ENCODE data around the gene SNED1. TPM values are rescaled to one million over a fixed set of nuclear protein-coding genes. Genes with fewer than 3 reads are reported as not detected.
A peak's percentile ranks its signal among the peaks of the same experiment; 100 is the strongest.

Gene SNED1
- total and polyA plus RNA-seq, 8 donors = 2.0 to 106 (median 16.0) TPM

DNA sequence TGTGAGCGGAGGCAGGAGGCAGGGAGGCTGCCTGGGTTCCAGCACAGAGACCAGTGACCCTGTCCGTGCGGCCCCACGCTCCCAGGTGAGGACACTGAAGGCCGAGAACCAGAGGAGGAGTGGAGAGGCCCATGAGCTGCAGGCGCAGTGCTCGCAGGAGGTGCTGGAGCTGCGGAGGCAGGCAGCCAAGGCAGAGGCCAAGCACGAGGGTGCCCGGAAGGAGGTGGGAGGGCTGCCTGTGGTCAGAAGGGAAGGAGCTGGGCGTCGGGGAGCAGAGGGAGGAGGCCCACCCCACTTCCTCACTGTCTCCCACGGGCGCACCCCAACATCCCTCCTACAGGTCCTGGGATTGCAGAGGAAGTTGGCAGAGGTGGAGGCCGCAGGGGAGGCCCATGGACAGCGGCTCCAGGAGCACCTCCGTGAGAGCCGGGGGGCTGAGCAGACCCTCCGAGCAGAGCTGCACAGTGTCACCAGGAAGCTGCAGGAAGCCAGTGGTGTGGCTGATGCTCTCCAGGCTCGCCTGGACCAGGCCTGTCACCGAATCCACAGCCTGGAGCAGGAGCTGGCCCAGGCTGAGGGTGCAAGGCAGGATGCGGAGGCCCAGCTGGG is 33.0 kb upstream of the SNED1 start:
- Histone ChIP-seq H3K4me1 (peaks cover 3 to 37% (median 25%) of the 10 kb centered on the region in 4 donors), H3K27ac (no peak overlapping the region), H3K36me3 (no peaks in the 10 kb centered on the region), H3K9me3 (no peaks in the 10 kb centered on the region), H3K4me3 (no peak overlapping the region), H3K27me3 (no peaks in the 10 kb centered on the region)
- WGBS, 5 donors = 74 to 86% (median 83%) methylated on average over 18 to 22 of the region's 22 CpGs
- peak; percentile 23 to 35 for DNase-seq
- no peak for TF ChIP-seq POLR2A (IDR thresholded peaks at IDR 0.05)
- no peak for TF ChIP-seq POLR2AphosphoS5 (IDR thresholded peaks at IDR 0.05)
- TF ChIP-seq, protein P1, sequence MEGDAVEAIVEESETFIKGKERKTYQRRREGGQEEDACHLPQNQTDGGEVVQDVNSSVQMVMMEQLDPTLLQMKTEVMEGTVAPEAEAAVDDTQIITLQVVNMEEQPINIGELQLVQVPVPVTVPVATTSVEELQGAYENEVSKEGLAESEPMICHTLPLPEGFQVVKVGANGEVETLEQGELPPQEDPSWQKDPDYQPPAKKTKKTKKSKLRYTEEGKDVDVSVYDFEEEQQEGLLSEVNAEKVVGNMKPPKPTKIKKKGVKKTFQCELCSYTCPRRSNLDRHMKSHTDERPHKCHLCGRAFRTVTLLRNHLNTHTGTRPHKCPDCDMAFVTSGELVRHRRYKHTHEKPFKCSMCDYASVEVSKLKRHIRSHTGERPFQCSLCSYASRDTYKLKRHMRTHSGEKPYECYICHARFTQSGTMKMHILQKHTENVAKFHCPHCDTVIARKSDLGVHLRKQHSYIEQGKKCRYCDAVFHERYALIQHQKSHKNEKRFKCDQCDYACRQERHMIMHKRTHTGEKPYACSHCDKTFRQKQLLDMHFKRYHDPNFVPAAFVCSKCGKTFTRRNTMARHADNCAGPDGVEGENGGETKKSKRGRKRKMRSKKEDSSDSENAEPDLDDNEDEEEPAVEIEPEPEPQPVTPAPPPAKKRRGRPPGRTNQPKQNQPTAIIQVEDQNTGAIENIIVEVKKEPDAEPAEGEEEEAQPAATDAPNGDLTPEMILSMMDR (IDR thresholded peaks at IDR 0.05) = no peak
- TF ChIP-seq EP300 (IDR thresholded peaks at IDR 0.05) = no peak
- intact Hi-C loops (cut with DNase I; ENCODE audit: low total_unique reads) = no loop called here

DNA sequence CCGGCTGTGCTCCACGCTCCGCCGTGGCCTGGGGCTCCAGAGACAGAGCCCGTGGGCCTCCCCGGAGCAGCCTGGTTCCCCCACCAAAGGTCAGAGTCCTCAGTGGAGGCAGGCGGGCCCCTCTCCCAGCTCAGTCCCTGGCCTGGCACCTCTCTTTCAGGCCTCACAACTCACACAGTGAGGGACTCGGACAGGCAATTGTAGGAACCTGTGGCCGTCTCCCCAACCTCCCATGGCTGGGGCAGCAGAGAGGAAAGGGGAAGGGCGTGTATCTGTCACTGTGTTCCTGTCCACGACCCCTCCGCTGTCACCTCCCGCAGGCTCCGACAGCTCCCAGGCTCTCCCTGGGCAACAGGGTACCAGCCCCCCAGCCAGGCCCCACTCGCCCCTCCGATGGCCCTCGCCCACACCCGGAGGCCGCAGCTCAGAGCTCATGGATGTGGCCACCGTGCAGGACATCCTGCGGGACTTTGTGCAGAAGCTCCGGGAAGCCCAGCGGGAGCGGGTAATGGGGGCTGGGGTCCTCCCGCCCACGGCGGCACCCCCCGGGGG is 32.4 kb upstream of the SNED1 start:
- no peaks in the 10 kb centered on the region for H3K36me3 ChIP-seq
- H3K4me1 ChIP-seq = peaks cover 0 to 32% (median 19%) of the 10 kb centered on the region in 4 donors
- TF ChIP-seq POLR2AphosphoS5 (IDR thresholded peaks at IDR 0.05) (no peak), EP300 (IDR thresholded peaks at IDR 0.05) (no peak), POLR2A (IDR thresholded peaks at IDR 0.05) (no peak)
- TF ChIP-seq, protein P1 (IDR thresholded peaks at IDR 0.05) = no peak
- H3K27me3 ChIP-seq = no peaks in the 10 kb centered on the region
- intact Hi-C loops (cut with DNase I; ENCODE audit: low total_unique reads) = no loop called here
- peak in 1 of 2 donors; percentile 19 for DNase-seq
- no peak overlapping the region for H3K27ac ChIP-seq
- no peaks in the 10 kb centered on the region for H3K9me3 ChIP-seq
- WGBS, 5 donors = 85 to 94% (median 89%) methylated on average over 15 to 28 of the region's 28 CpGs
- no peak overlapping the region for H3K4me3 ChIP-seq

DNA sequence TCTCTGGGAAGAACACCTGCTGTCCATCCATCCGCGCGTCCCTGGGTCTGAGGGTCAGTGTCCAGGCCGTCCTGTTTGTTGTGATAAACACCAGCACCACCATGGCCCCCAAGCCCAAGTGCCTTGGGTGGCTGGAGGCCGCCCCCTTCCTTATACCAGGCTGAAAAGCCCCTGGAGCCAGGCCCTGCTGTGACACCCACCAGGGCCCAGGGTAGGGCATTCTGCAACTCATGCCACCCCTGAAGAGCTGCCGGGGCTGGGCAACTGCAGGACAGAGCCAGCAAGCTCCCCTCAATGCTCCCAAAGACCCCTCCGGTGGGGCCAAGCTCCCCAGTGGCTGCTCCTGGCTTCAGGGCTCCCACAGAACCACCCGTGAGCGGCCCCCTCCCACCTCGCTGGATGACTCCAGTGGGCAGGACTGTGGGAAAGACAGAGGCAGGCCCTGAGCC is 31.9 kb upstream of the SNED1 start:
- WGBS, 5 donors = 88 to 95% (median 94%) methylated on average over 9 to 10 of the region's 10 CpGs; no CpG with 5 or more reads in 1 of the 5 donors
- no peak for DNase-seq
- intact Hi-C loops (cut with DNase I; ENCODE audit: low total_unique reads) = no loop called here

DNA sequence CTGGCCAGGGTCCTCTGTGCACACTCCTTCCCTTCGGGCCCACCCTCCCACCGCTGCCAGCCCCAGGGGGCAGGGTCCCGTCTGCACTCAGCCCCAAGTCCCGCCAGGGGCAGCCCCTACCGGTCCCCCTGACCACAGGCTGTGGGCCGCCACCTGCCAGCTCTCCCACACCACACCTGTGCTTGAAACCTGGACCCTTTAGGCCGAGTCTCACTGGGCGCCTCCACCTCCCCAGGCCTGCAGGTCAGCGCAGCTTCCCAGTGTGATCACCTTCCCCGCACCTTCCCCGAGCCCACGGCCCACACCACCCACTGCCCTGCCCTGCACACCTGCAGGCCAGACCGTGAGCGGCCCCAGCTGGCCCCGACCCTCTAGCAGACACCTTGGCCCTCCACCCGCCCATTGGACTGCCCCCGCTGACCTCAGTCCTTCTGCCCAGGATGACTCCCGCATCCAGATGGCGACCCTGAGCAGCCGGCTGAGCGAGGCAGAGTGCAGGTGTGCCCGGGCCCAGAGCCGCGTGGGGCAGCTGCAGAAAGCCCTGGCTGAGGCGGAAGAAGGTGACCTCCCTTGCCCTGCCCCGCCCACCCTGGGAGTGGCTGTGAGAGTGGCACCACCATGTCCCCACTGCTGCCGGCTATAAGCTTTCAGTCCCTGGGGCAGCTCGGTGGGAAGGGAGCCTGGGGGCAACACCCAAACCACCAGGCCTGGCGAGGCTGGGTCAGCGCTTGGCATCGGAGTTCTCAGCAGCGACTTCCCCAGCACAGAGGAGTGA is 31.3 kb upstream of the SNED1 start:
- Histone ChIP-seq H3K4me3 (no peak overlapping the region), H3K36me3 (no peaks in the 10 kb centered on the region), H3K4me1 (peaks cover 0 to 20% (median 10%) of the 10 kb centered on the region in 4 donors), H3K9me3 (no peaks in the 10 kb centered on the region), H3K27ac (no peak overlapping the region), H3K27me3 (peaks cover 0 to under 1% (median 0%) of the 10 kb centered on the region in 3 donors)
- WGBS, 5 donors = 60 to 76% (median 67%) methylated on average over 21 to 32 of the region's 32 CpGs
- DNase-seq = peak; percentile 51 to 66
- intact Hi-C loops (cut with DNase I; ENCODE audit: low total_unique reads) = no loop called here
- TF ChIP-seq POLR2AphosphoS5 (IDR thresholded peaks at IDR 0.05) (no peak), POLR2A (IDR thresholded peaks at IDR 0.05) (no peak), EP300 (IDR thresholded peaks at IDR 0.05) (no peak)
- TF ChIP-seq, protein P1 (IDR thresholded peaks at IDR 0.05) = no peak

More for the DNA sequence above, 31.9 kb upstream of the SNED1 start:
- no peaks in the 10 kb centered on the region for H3K9me3 ChIP-seq
- TF ChIP-seq POLR2AphosphoS5 (IDR thresholded peaks at IDR 0.05) (no peak), EP300 (IDR thresholded peaks at IDR 0.05) (no peak)
- no peaks in the 10 kb centered on the region for H3K27me3 ChIP-seq
- H3K27ac ChIP-seq = no peak overlapping the region
- H3K4me1 ChIP-seq = peaks cover 0 to 27% (median 14%) of the 10 kb centered on the region in 4 donors
- no peaks in the 10 kb centered on the region for H3K36me3 ChIP-seq
- H3K4me3 ChIP-seq = no peak overlapping the region
